Measurements from ENCODE around the gene DCXR. TPM values are rescaled to one million over a fixed set of nuclear protein-coding genes. Genes with fewer than 3 reads are reported as not detected.

Gene DCXR
- total RNA-seq, 2 experiments from 2014 or later: 103 to 119 TPM

DNA sequence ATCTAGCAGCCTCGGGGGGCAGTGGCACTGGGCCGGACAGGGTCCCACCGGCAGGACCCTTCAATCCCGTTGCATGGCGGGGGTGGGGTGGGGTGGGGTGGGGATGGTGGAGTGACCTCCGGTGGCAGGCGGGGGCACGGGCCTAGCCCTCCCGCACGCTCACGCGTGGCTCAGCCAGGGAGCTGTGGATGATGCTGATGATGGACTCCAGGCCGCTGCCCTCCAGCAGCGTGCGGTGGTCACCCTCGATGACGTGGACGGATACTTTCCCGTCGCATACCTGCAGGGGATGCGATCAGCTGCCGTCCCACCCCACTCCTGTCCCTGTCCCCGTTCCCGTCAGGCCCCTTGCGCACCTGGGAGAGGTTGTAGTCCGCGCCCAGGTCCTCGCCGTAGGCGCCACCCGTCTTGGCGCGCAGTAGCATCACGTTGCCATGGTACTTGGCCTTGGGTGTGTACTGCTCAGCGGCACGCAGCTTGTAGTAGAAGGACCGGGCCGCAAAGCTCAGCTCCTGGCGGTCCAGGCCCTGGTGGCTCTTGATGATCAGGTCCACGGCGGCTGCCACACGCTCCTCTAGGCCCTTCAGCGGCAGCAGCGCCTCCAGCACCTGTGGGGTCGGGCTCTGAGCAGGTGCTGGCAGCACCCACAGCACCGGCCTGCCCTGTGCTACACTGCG, 41.6 kb upstream of the DCXR start:
- H3K36me3 Mint-ChIP-seq (ENCODE audit: low read depth): peaks cover 26% of the 10 kb centered on the region
- intact Hi-C loops (cut with DNase I, micrococcal nuclease): no loop called here
- H3K27me3 ChIP-seq (ENCODE audit: control insufficient read depth in 1 of 2, insufficient read depth in 2 of 2, low read length in 2 of 2): no peaks in the 10 kb centered on the region
- no peak overlapping the region for H3K4me3 ChIP-seq (ENCODE audit: low read length)
- H3K27ac Mint-ChIP-seq: no peak overlapping the region
- no peaks in the 10 kb centered on the region for H3K27me3 Mint-ChIP-seq
- H3K9me3 Mint-ChIP-seq: no peaks in the 10 kb centered on the region
- no peak overlapping the region for H3K27ac ChIP-seq (ENCODE audit: low read depth in 1 of 2, low read length in 2 of 2)
- DNase-seq (peak in 1 of 14 experiments; percentile 0), ATAC-seq (ENCODE audit: poor library complexity) (no peak)
- peaks cover 44% of the 10 kb centered on the region for H3K36me3 ChIP-seq (ENCODE audit: insufficient read depth, low read length)
- POLR2A ChIA-PET: no interaction called here
- H3K4me1 ChIP-seq (ENCODE audit: insufficient read depth, low read length): no peaks in the 10 kb centered on the region
- no peaks in the 10 kb centered on the region for H3K9me3 ChIP-seq (ENCODE audit: control insufficient read depth in 1 of 2, insufficient read depth in 1 of 2, low read length in 2 of 2)
- no peak overlapping the region for H3K4me3 Mint-ChIP-seq
- CTCF ChIA-PET: no interaction called here
- TF ChIP-seq, protein P1, sequence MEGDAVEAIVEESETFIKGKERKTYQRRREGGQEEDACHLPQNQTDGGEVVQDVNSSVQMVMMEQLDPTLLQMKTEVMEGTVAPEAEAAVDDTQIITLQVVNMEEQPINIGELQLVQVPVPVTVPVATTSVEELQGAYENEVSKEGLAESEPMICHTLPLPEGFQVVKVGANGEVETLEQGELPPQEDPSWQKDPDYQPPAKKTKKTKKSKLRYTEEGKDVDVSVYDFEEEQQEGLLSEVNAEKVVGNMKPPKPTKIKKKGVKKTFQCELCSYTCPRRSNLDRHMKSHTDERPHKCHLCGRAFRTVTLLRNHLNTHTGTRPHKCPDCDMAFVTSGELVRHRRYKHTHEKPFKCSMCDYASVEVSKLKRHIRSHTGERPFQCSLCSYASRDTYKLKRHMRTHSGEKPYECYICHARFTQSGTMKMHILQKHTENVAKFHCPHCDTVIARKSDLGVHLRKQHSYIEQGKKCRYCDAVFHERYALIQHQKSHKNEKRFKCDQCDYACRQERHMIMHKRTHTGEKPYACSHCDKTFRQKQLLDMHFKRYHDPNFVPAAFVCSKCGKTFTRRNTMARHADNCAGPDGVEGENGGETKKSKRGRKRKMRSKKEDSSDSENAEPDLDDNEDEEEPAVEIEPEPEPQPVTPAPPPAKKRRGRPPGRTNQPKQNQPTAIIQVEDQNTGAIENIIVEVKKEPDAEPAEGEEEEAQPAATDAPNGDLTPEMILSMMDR (IDR thresholded peaks at IDR 0.05): no peak
- no peaks in the 10 kb centered on the region for H3K4me1 Mint-ChIP-seq (ENCODE audit: low read depth)

DNA sequence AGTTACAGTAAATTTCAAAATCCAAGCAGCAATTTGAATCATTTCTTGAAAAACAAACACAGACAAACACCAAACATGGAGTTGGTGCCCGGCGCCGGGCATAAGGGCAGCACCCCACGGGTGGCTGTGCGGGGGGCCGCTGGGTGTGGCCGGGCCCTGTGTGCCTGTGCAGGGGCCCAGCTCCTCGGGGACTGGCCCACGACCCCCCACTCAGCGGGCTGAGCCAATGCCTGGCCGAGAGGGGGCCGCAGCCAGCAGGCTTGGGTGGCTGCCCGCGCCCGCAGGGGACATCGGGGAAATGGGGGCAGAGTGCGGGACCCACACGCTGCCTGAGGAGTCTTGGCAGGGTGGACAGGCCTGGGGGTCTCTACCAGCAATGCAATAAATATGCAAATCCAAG, 40.9 kb upstream of the DCXR start:
- POLR2A ChIA-PET: no interaction called here
- H3K36me3 Mint-ChIP-seq (ENCODE audit: low read depth): peaks cover 22% of the 10 kb centered on the region
- TF ChIP-seq, protein P1 (IDR thresholded peaks at IDR 0.05): no peak
- H3K36me3 ChIP-seq (ENCODE audit: insufficient read depth, low read length): peaks cover 39% of the 10 kb centered on the region
- DNase-seq (peak in 1 of 14 experiments; percentile 0), ATAC-seq (ENCODE audit: poor library complexity) (no peak)
- H3K27ac ChIP-seq (ENCODE audit: low read depth in 1 of 2, low read length in 2 of 2): no peak overlapping the region
- H3K4me1 ChIP-seq (ENCODE audit: insufficient read depth, low read length): no peaks in the 10 kb centered on the region
- H3K4me3 ChIP-seq (ENCODE audit: low read length): no peak overlapping the region
- intact Hi-C loops (cut with DNase I, micrococcal nuclease): no loop called here
- peak overlapping the region; percentile 30 for H3K4me3 Mint-ChIP-seq
- no peaks in the 10 kb centered on the region for H3K27me3 ChIP-seq (ENCODE audit: control insufficient read depth in 1 of 2, insufficient read depth in 2 of 2, low read length in 2 of 2)
- no peaks in the 10 kb centered on the region for H3K4me1 Mint-ChIP-seq (ENCODE audit: low read depth)
- no peaks in the 10 kb centered on the region for H3K9me3 Mint-ChIP-seq
- no peaks in the 10 kb centered on the region for H3K9me3 ChIP-seq (ENCODE audit: control insufficient read depth in 1 of 2, insufficient read depth in 1 of 2, low read length in 2 of 2)
- no peaks in the 10 kb centered on the region for H3K27me3 Mint-ChIP-seq
- H3K27ac Mint-ChIP-seq: no peak overlapping the region
- CTCF ChIA-PET: no interaction called here

DNA sequence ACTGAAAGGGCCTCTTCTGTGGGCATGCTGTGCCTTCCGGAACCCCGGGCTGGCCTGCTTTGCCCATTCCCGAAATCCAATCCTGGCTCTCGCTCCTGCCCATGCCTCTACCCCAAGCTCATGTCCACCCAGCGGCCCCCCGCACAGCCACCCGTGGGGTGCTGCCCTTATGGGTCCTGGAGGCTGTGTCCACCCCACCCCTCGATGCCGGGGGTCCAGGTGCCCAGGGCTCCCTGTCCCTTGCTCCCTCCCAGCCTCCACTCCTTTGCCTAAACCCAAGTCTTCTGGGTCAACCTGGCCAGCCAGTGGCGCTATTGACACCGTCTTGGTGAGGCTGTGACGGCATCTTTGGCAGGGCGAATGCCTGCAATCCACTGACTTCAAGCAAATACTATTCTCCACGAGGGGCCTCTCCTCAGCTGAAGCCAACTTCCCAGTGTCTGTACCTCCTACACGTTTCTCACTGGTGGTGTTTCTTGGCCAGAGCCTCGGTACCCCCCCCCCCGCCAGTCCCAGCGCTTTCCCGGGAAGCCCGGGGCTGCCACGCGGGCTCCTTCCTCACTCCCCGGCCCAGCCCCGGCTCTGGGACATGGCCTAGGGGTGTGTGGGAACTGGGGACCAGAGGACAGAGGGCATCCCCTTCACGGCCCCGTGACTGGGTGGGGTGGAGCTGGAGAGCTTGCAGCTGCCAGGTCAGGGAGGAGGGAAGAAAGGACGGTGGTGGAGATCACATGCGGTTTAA, 40.3 kb upstream of the DCXR start:
- Mint-ChIP-seq H3K9me3 (no peaks in the 10 kb centered on the region), H3K36me3 (ENCODE audit: low read depth) (peaks cover 15% of the 10 kb centered on the region), H3K4me1 (ENCODE audit: low read depth) (no peaks in the 10 kb centered on the region), H3K27ac (no peak overlapping the region), H3K27me3 (no peaks in the 10 kb centered on the region), H3K4me3 (peak overlapping the region; percentile 45)
- Histone ChIP-seq H3K27me3 (ENCODE audit: control insufficient read depth in 1 of 2, insufficient read depth in 2 of 2, low read length in 2 of 2) (no peaks in the 10 kb centered on the region), H3K36me3 (ENCODE audit: insufficient read depth, low read length) (peaks cover 32% of the 10 kb centered on the region), H3K4me1 (ENCODE audit: insufficient read depth, low read length) (no peaks in the 10 kb centered on the region), H3K27ac (ENCODE audit: low read depth in 1 of 2, low read length in 2 of 2) (no peak overlapping the region), H3K4me3 (ENCODE audit: low read length) (no peak overlapping the region), H3K9me3 (ENCODE audit: control insufficient read depth in 1 of 2, insufficient read depth in 1 of 2, low read length in 2 of 2) (no peaks in the 10 kb centered on the region)
- TF ChIP-seq, protein P1 (IDR thresholded peaks at IDR 0.05): no peak
- intact Hi-C loops (cut with DNase I, micrococcal nuclease): no loop called here
- POLR2A ChIA-PET: no interaction called here
- peak in 1 of 14 experiments; percentile 7 for DNase-seq
- CTCF ChIA-PET: no interaction called here
- peak; percentile 6 for ATAC-seq (ENCODE audit: poor library complexity)
